ENCODE measurements around the gene LYST.
"Not testable (repeated sequence)": the region's sequence is repeated elsewhere in the genome, so short reads cannot be mapped to it uniquely, and the experiment has no call there.

- not testable (repeated sequence) for TF ChIP-seq CTCF, POLR2A (IDR thresholded peaks at IDR 0.05)
Measured at GRCh38 chr1:235848251-235848650, 18.5 kb downstream of the LYST start.
